Left ventricle myocardium inferior (tissue), 1 donor: ENCODE data around the gene SLC39A11. TPM values are rescaled to one million over a fixed set of nuclear protein-coding genes. Genes with fewer than 3 reads are reported as not detected.
A peak's percentile ranks its signal among the peaks of the same experiment; 100 is the strongest.
"Not testable (repeated sequence)": the region's sequence is repeated elsewhere in the genome, so short reads cannot be mapped to it uniquely, and the experiment has no call there.

Source experiments
- DNase-seq: peaks from one replicate; pipeline ENCODE4 v3.0.0-alpha.2; 2020
- H3K27ac ChIP-seq: fragments of 200-600 bp; replicated peaks from 2 replicates; pipeline ENCODE4 v1.8.0; 2021
- H3K27me3 ChIP-seq: fragments of 200-600 bp; 2 replicates; pipeline ENCODE4 v1.8.0; 2021; ENCODE audit warnings: low read depth
- H3K36me3 ChIP-seq: fragments of 200-600 bp; 2 replicates; pipeline ENCODE4 v1.8.0; 2021
- H3K4me1 ChIP-seq: fragments of 200-600 bp; 2 replicates; pipeline ENCODE4 v1.8.0; 2021
- H3K4me3 ChIP-seq: fragments of 200-600 bp; 2 replicates; pipeline ENCODE4 v1.8.0; 2021; ENCODE audit warnings: mild to moderate bottlenecking, moderate library complexity
- H3K9me3 ChIP-seq: fragments of 200-600 bp; replicated peaks from 2 replicates; pipeline ENCODE4 v1.8.0; 2021
- intact Hi-C: fragments of 100-400 bp; cut with micrococcal nuclease; formaldehyde crosslinking; loops from one replicate; pipeline ENCODE4 v1.11.0; 2022
- total RNA-seq: library from RNA; stranded (reverse); fragmentation: NEBNext Ultra II Directional; extraction: Animal tissue kit (Norgen Biotek cat#: 25700); gene quantifications from one replicate; pipeline ENCODE4 v1.2.1, GENCODE V29; 2021
- TF ChIP-seq, protein P1 (sequence below): fragments of 200-600 bp; IDR thresholded peaks from 2 replicates; pipeline ENCODE4 v1.8.0; 2021; ENCODE audit warnings: antibody characterized with exemption, mild to moderate bottlenecking, borderline replicate concordance
- donor health status: DM: no; HTN: yes; CAD: no; lungs with severe emphysema.

The SLC39A11 gene
- total RNA-seq, 1 donor from 2014 or later = 6.4 TPM

DNA sequence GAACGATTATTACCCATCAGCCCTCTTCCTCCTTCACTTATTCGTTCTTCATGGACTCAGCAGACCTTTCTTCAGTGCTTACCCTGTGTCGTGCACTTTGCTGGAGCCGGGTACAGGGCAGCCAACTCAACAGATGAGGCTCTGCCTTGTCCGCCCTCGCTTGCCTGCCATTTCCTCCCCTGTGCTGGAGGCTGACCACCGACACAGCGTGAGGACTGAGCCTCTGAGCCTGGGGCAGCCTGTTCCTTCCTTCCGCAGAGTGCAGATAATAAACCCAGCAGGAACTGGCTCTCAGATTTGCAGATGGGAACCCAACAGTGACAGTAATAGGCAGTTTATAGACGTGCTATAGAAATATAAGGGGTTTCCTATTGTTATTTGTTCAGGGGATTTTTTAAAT is 7.0 kb upstream of the SLC39A11 start:
- TF ChIP-seq, protein P1, sequence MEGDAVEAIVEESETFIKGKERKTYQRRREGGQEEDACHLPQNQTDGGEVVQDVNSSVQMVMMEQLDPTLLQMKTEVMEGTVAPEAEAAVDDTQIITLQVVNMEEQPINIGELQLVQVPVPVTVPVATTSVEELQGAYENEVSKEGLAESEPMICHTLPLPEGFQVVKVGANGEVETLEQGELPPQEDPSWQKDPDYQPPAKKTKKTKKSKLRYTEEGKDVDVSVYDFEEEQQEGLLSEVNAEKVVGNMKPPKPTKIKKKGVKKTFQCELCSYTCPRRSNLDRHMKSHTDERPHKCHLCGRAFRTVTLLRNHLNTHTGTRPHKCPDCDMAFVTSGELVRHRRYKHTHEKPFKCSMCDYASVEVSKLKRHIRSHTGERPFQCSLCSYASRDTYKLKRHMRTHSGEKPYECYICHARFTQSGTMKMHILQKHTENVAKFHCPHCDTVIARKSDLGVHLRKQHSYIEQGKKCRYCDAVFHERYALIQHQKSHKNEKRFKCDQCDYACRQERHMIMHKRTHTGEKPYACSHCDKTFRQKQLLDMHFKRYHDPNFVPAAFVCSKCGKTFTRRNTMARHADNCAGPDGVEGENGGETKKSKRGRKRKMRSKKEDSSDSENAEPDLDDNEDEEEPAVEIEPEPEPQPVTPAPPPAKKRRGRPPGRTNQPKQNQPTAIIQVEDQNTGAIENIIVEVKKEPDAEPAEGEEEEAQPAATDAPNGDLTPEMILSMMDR = no peak
- no peak overlapping the region for H3K27ac ChIP-seq
- no peaks in the 10 kb centered on the region for H3K4me1 ChIP-seq
- no peak for DNase-seq
- H3K36me3 ChIP-seq = no peaks in the 10 kb centered on the region
- intact Hi-C loops = no loop called here
- peaks cover 6% of the 10 kb centered on the region for H3K9me3 ChIP-seq
- peaks cover 30% of the 10 kb centered on the region for H3K27me3 ChIP-seq
- no peak overlapping the region for H3K4me3 ChIP-seq

GRCh38 chr17:73098919-73099318 is 6.4 kb upstream of the SLC39A11 start:
- no peak for DNase-seq
- Histone ChIP-seq H3K36me3 (no peaks in the 10 kb centered on the region), H3K27me3 (peaks cover 30% of the 10 kb centered on the region), H3K9me3 (peaks cover 4% of the 10 kb centered on the region), H3K27ac (no peak overlapping the region), H3K4me3 (no peak overlapping the region), H3K4me1 (no peaks in the 10 kb centered on the region)
- TF ChIP-seq, protein P1 = no peak
- intact Hi-C loops = no loop called here

GRCh38 chr17:73097973-73098765 is 5.7 kb upstream of the SLC39A11 start:
- intact Hi-C loops, H3K4me1 ChIP-seq, H3K36me3 ChIP-seq, DNase-seq, H3K9me3 ChIP-seq, H3K4me3 ChIP-seq, H3K27ac ChIP-seq: not testable (repeated sequence)
- H3K27me3 ChIP-seq = peaks cover 30% of the 10 kb centered on the region

- no peak overlapping the region for H3K27ac ChIP-seq
- H3K36me3 ChIP-seq = no peaks in the 10 kb centered on the region
- TF ChIP-seq, protein P1 = no peak
- H3K9me3 ChIP-seq = no peaks in the 10 kb centered on the region
- H3K4me1 ChIP-seq = peaks cover 14% of the 10 kb centered on the region
- intact Hi-C loops = no loop called here
- H3K27me3 ChIP-seq = peaks cover 30% of the 10 kb centered on the region
- DNase-seq = no peak
- no peak overlapping the region for H3K4me3 ChIP-seq
Measured at GRCh38 chr17:73096866-73097265, 4.4 kb upstream of the SLC39A11 start.

DNA sequence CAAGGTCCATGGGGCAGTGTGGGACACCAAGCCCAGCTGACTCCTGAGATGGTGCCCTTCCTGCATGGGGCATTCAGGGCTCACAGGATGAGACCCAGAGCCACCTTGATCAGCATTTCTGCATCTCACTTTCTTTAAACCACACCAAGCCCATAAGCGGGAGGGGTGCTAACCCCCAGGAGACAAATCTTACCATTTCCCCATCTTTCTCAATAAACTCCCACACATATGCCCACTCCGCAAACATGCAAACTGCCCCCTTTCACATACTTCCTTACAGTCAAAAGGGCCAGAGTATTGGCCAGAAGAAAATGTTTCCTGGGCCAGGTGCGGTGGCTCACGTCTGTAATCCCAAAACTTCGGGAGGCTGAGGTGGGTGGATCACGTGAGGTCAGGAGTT is 3.7 kb upstream of the SLC39A11 start:
- Histone ChIP-seq H3K27ac (no peak overlapping the region), H3K36me3 (no peaks in the 10 kb centered on the region), H3K9me3 (no peaks in the 10 kb centered on the region), H3K4me1 (peaks cover 19% of the 10 kb centered on the region), H3K27me3 (peaks cover 29% of the 10 kb centered on the region), H3K4me3 (no peak overlapping the region)
- intact Hi-C loops = no loop called here
- DNase-seq = no peak
- TF ChIP-seq, protein P1 = no peak

GRCh38 chr17:73093286-73093685 is 798 bp upstream of the SLC39A11 start:
- TF ChIP-seq, protein P1 = no peak
- intact Hi-C loops = no loop called here
- Histone ChIP-seq H3K27ac (no peak overlapping the region), H3K9me3 (no peaks in the 10 kb centered on the region), H3K36me3 (peaks cover 1% of the 10 kb centered on the region), H3K4me3 (peak overlapping the region; percentile 80), H3K27me3 (peaks cover 4% of the 10 kb centered on the region), H3K4me1 (peaks cover 31% of the 10 kb centered on the region)
- no peak for DNase-seq
